ENCODE data around the gene SDK1.
A peak's percentile ranks its signal among the peaks of the same experiment; 100 is the strongest.

Gene SDK1

GRCh38 chr7:4127909-4128560 is 827.0 kb downstream of the SDK1 start:
- ATAC-seq (ENCODE audit: low read depth): no peak
- H3K27me3 ChIP-seq (ENCODE audit: insufficient read depth, poor library complexity, severe bottlenecking): no peaks in the 10 kb centered on the region
- DNase-seq (ENCODE audit: low spot score): peak; percentile 24
- H3K4me3 ChIP-seq (ENCODE audit: severe bottlenecking): no peak overlapping the region
- peaks cover 3% of the 10 kb centered on the region for H3K9me3 ChIP-seq (ENCODE audit: severe bottlenecking)
- H3K4me1 ChIP-seq (ENCODE audit: insufficient read depth, poor library complexity, severe bottlenecking): no peaks in the 10 kb centered on the region
- no peaks in the 10 kb centered on the region for H3K36me3 ChIP-seq (ENCODE audit: low read depth)
- no peak overlapping the region for H3K27ac ChIP-seq (ENCODE audit: poor library complexity, severe bottlenecking)
- no peak for TF ChIP-seq CTCF (IDR thresholded peaks at IDR 0.05; ENCODE audit: poor library complexity, severe bottlenecking)

GRCh38 chr7:4129481-4130122 is 828.5 kb downstream of the SDK1 start:
- Histone ChIP-seq H3K27ac (ENCODE audit: poor library complexity, severe bottlenecking) (no peak overlapping the region), H3K4me1 (ENCODE audit: insufficient read depth, poor library complexity, severe bottlenecking) (no peaks in the 10 kb centered on the region), H3K4me3 (ENCODE audit: severe bottlenecking) (no peak overlapping the region), H3K36me3 (ENCODE audit: low read depth) (no peaks in the 10 kb centered on the region), H3K9me3 (ENCODE audit: severe bottlenecking) (peaks cover 3% of the 10 kb centered on the region), H3K27me3 (ENCODE audit: insufficient read depth, poor library complexity, severe bottlenecking) (no peaks in the 10 kb centered on the region)
- TF ChIP-seq CTCF (IDR thresholded peaks at IDR 0.05; ENCODE audit: poor library complexity, severe bottlenecking): no peak
- peak; percentile 38 for DNase-seq (ENCODE audit: low spot score)
- ATAC-seq (ENCODE audit: low read depth): no peak

GRCh38 chr7:4131063-4131462 is 830.0 kb downstream of the SDK1 start:
- DNase-seq (ENCODE audit: low spot score): no peak
- H3K27me3 ChIP-seq (ENCODE audit: insufficient read depth, poor library complexity, severe bottlenecking): no peaks in the 10 kb centered on the region
- no peak for ATAC-seq (ENCODE audit: low read depth)
- H3K4me1 ChIP-seq (ENCODE audit: insufficient read depth, poor library complexity, severe bottlenecking): no peaks in the 10 kb centered on the region
- H3K27ac ChIP-seq (ENCODE audit: poor library complexity, severe bottlenecking): no peak overlapping the region
- no peaks in the 10 kb centered on the region for H3K9me3 ChIP-seq (ENCODE audit: severe bottlenecking)
- no peak overlapping the region for H3K4me3 ChIP-seq (ENCODE audit: severe bottlenecking)
- no peak for TF ChIP-seq CTCF (IDR thresholded peaks at IDR 0.05; ENCODE audit: poor library complexity, severe bottlenecking)
- no peaks in the 10 kb centered on the region for H3K36me3 ChIP-seq (ENCODE audit: low read depth)

GRCh38 chr7:4132221-4132620 is 831.2 kb downstream of the SDK1 start:
- Histone ChIP-seq H3K9me3 (ENCODE audit: severe bottlenecking) (no peaks in the 10 kb centered on the region), H3K27me3 (ENCODE audit: insufficient read depth, poor library complexity, severe bottlenecking) (no peaks in the 10 kb centered on the region), H3K36me3 (ENCODE audit: low read depth) (no peaks in the 10 kb centered on the region), H3K4me1 (ENCODE audit: insufficient read depth, poor library complexity, severe bottlenecking) (no peaks in the 10 kb centered on the region), H3K4me3 (ENCODE audit: severe bottlenecking) (no peak overlapping the region), H3K27ac (ENCODE audit: poor library complexity, severe bottlenecking) (no peak overlapping the region)
- no peak for ATAC-seq (ENCODE audit: low read depth)
- peak; percentile 32 for DNase-seq (ENCODE audit: low spot score)
- TF ChIP-seq CTCF (IDR thresholded peaks at IDR 0.05; ENCODE audit: poor library complexity, severe bottlenecking): no peak

- no peaks in the 10 kb centered on the region for H3K4me1 ChIP-seq (ENCODE audit: insufficient read depth, poor library complexity, severe bottlenecking)
- H3K27me3 ChIP-seq (ENCODE audit: insufficient read depth, poor library complexity, severe bottlenecking): no peaks in the 10 kb centered on the region
- DNase-seq (ENCODE audit: low spot score) (no peak), ATAC-seq (ENCODE audit: low read depth) (no peak)
- H3K9me3 ChIP-seq (ENCODE audit: severe bottlenecking): no peaks in the 10 kb centered on the region
- no peaks in the 10 kb centered on the region for H3K36me3 ChIP-seq (ENCODE audit: low read depth)
- H3K27ac ChIP-seq (ENCODE audit: poor library complexity, severe bottlenecking): no peak overlapping the region
- H3K4me3 ChIP-seq (ENCODE audit: severe bottlenecking): no peak overlapping the region
- TF ChIP-seq CTCF (IDR thresholded peaks at IDR 0.05; ENCODE audit: poor library complexity, severe bottlenecking): no peak
Measured at GRCh38 chr7:4133491-4134044, 832.5 kb downstream of the SDK1 start.

Measured in RWPE2 (cell line).